IMR-90 (cell line): ENCODE results near the gene AHNAK. TPM values are rescaled to one million over a fixed set of nuclear protein-coding genes. Genes with fewer than 3 reads are reported as not detected.

ENCODE experiments used
- ATAC-seq: fragments of 200-7000 bp; cut with Tn5 transposase; 2 replicates; pipeline ENCODE4 v1.9.1; 2020; ENCODE audit warnings: low read depth, mild to moderate bottlenecking, moderate library complexity
- BruUV-seq: library from RNA; stranded (reverse); fragments of 400-500 nt; replicated peaks from 2 replicates; lab custom pipeline; 2021; lab: Mats Ljungman, UMichigan
- CTCF ChIA-PET: fragments of 300-600 bp; formaldehyde crosslinking; extraction: SDS; loops from one replicate; lab custom pipeline; 2021; ENCODE audit warnings: antibody characterized with exemption; lab: Yijun Ruan, JAX
- POLR2A ChIA-PET: fragments of 300-600 bp; sonication (Branson Sonifier 250); formaldehyde crosslinking; loops from one replicate; lab custom pipeline; 2022; ENCODE audit warnings: antibody characterized with exemption; ENCODE audit not compliant: unreplicated experiment; lab: Charles Lee
- DNase-seq: peaks from one replicate; pipeline ENCODE4 v3.0.0; 2013
- H2AFZ ChIP-seq: replicated peaks from 2 replicates; pipeline ENCODE3; 2013; ENCODE audit warnings: low read length, mild to moderate bottlenecking; ENCODE audit not compliant: poor library complexity
- H2AK5ac ChIP-seq: 2 replicates; pipeline ENCODE4 v1.6.1; 2013; ENCODE audit warnings: low read depth, low read length, inconsistent platforms
- H2AK9ac ChIP-seq: replicated peaks from 2 replicates; pipeline ENCODE3; 2013; ENCODE audit warnings: mild to moderate bottlenecking, low read depth, low read length, moderate library complexity; ENCODE audit not compliant: poor library complexity
- H2BK120ac ChIP-seq: 2 replicates; pipeline ENCODE4 v1.6.1; 2013; ENCODE audit warnings: low read depth, low read length, inconsistent platforms
- H2BK15ac ChIP-seq: 3 replicates; pipeline ENCODE4 v1.6.1; 2013; ENCODE audit warnings: low read depth, low read length, inconsistent platforms
- H2BK20ac ChIP-seq: 2 replicates; pipeline ENCODE4 v1.6.1; 2013; ENCODE audit warnings: low read depth, mild to moderate bottlenecking, inconsistent platforms, low read length, moderate library complexity
- H2BK5ac ChIP-seq: 2 replicates; pipeline ENCODE4 v1.6.1; 2013; ENCODE audit warnings: mild to moderate bottlenecking, low read depth, low read length, inconsistent platforms; ENCODE audit not compliant: poor library complexity, severe bottlenecking
- H3K14ac ChIP-seq: replicated peaks from 2 replicates; pipeline ENCODE4 v1.6.1; 2013; ENCODE audit warnings: low read depth, low read length, inconsistent platforms
- H3K18ac ChIP-seq: 2 replicates; pipeline ENCODE4 v1.6.1; 2013; ENCODE audit warnings: low read depth, low read length, control low read depth
- H3K23ac ChIP-seq: 2 replicates; pipeline ENCODE4 v1.6.1; 2013; ENCODE audit warnings: low read depth, low read length, inconsistent platforms
- H3K27ac ChIP-seq: 2 replicates; pipeline ENCODE4 v1.5.1; 2013; ENCODE audit warnings: mild to moderate bottlenecking, control low read depth, low read length; ENCODE audit not compliant: insufficient read depth
- H3K27me3 ChIP-seq: 2 replicates; pipeline ENCODE4 v1.6.1; 2013; ENCODE audit warnings: low read length; ENCODE audit not compliant: control insufficient read depth, insufficient read depth
- H3K36me3 ChIP-seq: 2 replicates; pipeline ENCODE4 v1.6.1; 2013; ENCODE audit warnings: low read length, mixed read lengths; ENCODE audit not compliant: control insufficient read depth, insufficient read depth
- H3K4ac ChIP-seq: 2 replicates; pipeline ENCODE4 v1.6.1; 2013; ENCODE audit warnings: low read depth, low read length, inconsistent platforms
- H3K4me1 ChIP-seq: 2 replicates; pipeline ENCODE4 v1.6.1; 2013; ENCODE audit warnings: low read length, mixed read lengths; ENCODE audit not compliant: control insufficient read depth, insufficient read depth
- H3K4me2 ChIP-seq: 2 replicates; pipeline ENCODE4 v1.6.1; 2013; ENCODE audit warnings: low read depth, mild to moderate bottlenecking, control low read depth, low read length, moderate library complexity
- H3K4me3 ChIP-seq: 2 replicates; pipeline ENCODE4 v1.5.1; 2013; ENCODE audit warnings: low read depth, mild to moderate bottlenecking, control low read depth, low read length, moderate library complexity; ENCODE audit not compliant: insufficient read depth
- H3K56ac ChIP-seq: 2 replicates; pipeline ENCODE4 v1.6.1; 2013; ENCODE audit warnings: low read length, inconsistent platforms; ENCODE audit not compliant: insufficient read depth; ENCODE audit errors: extremely low read depth
- H3K79me1 ChIP-seq, 2 experiments: 2 replicates each; pipeline ENCODE4 v1.6.1; 2013; ENCODE audit warnings: low read length in 2 of 2, inconsistent platforms in 1 of 2, low read depth in 1 of 2
- H3K9ac ChIP-seq: 2 replicates; pipeline ENCODE4 v1.6.1; 2013; ENCODE audit warnings: low read depth, low read length, control low read depth
- H3K9me1 ChIP-seq: 2 replicates; pipeline ENCODE4 v1.6.1; 2013; ENCODE audit warnings: low read length, inconsistent platforms; ENCODE audit not compliant: insufficient read depth
- H3K9me3 ChIP-seq: 2 replicates; pipeline ENCODE4 v1.6.1; 2013; ENCODE audit warnings: low read length; ENCODE audit not compliant: control insufficient read depth, insufficient read depth
- H4K20me1 ChIP-seq: 2 replicates; pipeline ENCODE4 v1.6.1; 2013; ENCODE audit warnings: low read length, inconsistent platforms; ENCODE audit not compliant: insufficient read depth
- H4K5ac ChIP-seq: 2 replicates; pipeline ENCODE4 v1.6.1; 2013; ENCODE audit warnings: mild to moderate bottlenecking, low read depth, low read length, control low read depth
- H4K8ac ChIP-seq, 2 experiments: 2 replicates each; pipeline ENCODE4 v1.6.1; 2013; ENCODE audit warnings: low read depth in 2 of 2, low read length in 2 of 2, control low read depth in 1 of 2, inconsistent platforms in 1 of 2
- H4K91ac ChIP-seq: 2 replicates; pipeline ENCODE4 v1.6.1; 2013; ENCODE audit warnings: low read depth, low read length, inconsistent platforms; ENCODE audit not compliant: insufficient read depth
- BHLHE40 ChIP-seq: fragments of 150-350 bp; IDR thresholded peaks from 2 replicates; pipeline ENCODE4 v1.6.1; 2016; ENCODE audit warnings: mild to moderate bottlenecking, low read depth, low read length
- CEBPB ChIP-seq: IDR thresholded peaks from 2 replicates; pipeline ENCODE4 v1.6.1; 2012; ENCODE audit warnings: low read depth, low read length, improper control_type of control experiment
- CHD1 ChIP-seq: IDR thresholded peaks from 2 replicates; pipeline ENCODE4 v1.6.1; 2012; ENCODE audit warnings: low read depth, low read length, improper control_type of control experiment
- ELK1 ChIP-seq: fragments of 150-350 bp; IDR thresholded peaks from 2 replicates; pipeline ENCODE4 v1.6.1; 2016; ENCODE audit warnings: low read depth, mild to moderate bottlenecking, low read length, moderate library complexity, borderline replicate concordance
- FOS ChIP-seq: fragments of 150-350 bp; IDR thresholded peaks from 2 replicates; pipeline ENCODE4 v1.6.1; 2016; ENCODE audit warnings: low read depth, low read length
- MAFK ChIP-seq: IDR thresholded peaks from 2 replicates; pipeline ENCODE4 v1.6.1; 2012; ENCODE audit warnings: low read depth, low read length, improper control_type of control experiment
- MAZ ChIP-seq: IDR thresholded peaks from 2 replicates; pipeline ENCODE4 v1.6.1; 2012; ENCODE audit warnings: low read depth, mild to moderate bottlenecking, low read length, improper control_type of control experiment, moderate library complexity, borderline replicate concordance
- MXI1 ChIP-seq: IDR thresholded peaks from 2 replicates; pipeline ENCODE4 v1.6.1; 2012; ENCODE audit warnings: low read depth, mild to moderate bottlenecking, low read length, moderate library complexity, borderline replicate concordance
- NFE2L2 ChIP-seq: fragments of 150-350 bp; IDR thresholded peaks from 2 replicates; pipeline ENCODE4 v1.6.1; 2016; ENCODE audit warnings: low read depth, mild to moderate bottlenecking, low read length
- POLR2A ChIP-seq: IDR thresholded peaks from 2 replicates; pipeline ENCODE4 v1.6.1; 2012; ENCODE audit warnings: mild to moderate bottlenecking, low read depth, low read length
- RAD21 ChIP-seq: IDR thresholded peaks from 2 replicates; pipeline ENCODE4 v1.6.1; 2012; ENCODE audit warnings: low read length, improper control_type of control experiment
- RCOR1 ChIP-seq: IDR thresholded peaks from 2 replicates; pipeline ENCODE4 v1.6.1; 2012; ENCODE audit warnings: mild to moderate bottlenecking, low read length, improper control_type of control experiment; ENCODE audit not compliant: insufficient replicate concordance
- RFX5 ChIP-seq: IDR thresholded peaks from 2 replicates; pipeline ENCODE4 v1.8.0; 2012; ENCODE audit warnings: low read depth, mild to moderate bottlenecking, low read length, moderate library complexity
- SMC3 ChIP-seq: fragments of 150-350 bp; IDR thresholded peaks from 2 replicates; pipeline ENCODE4 v1.6.1; 2016; ENCODE audit warnings: low read depth, mild to moderate bottlenecking, antibody characterized with exemption, low read length, moderate library complexity
- WGBS, 2 experiments: methylation state at CpG; one replicate each; pipeline versions ENCODE4 v1.1.5 to v1.1.7; 2013; ENCODE audit warnings: missing lambda C conversion rate in 2 of 2; ENCODE audit not compliant: insufficient read length in 1 of 2; ENCODE audit errors: extremely low coverage in 2 of 2; 5-methylcytosine and 5-hydroxymethylcytosine counted together
- dilution Hi-C: fragments of 300-500 bp; cut with HindIII; formaldehyde crosslinking; loops from one replicate; pipeline ENCODE4 v1.14.3; 2018; ENCODE audit warnings: low sequenced_read_pairs; ENCODE audit not compliant: unreplicated experiment
- in situ Hi-C: fragments of 300-500 bp; cut with MboI; formaldehyde crosslinking; loops from 3 replicates; pipeline ENCODE4 v1.14.3; 2019; ENCODE audit warnings: low sequenced_read_pairs, inconsistent platforms, mixed read lengths
- intact Hi-C: fragments of 100-400 bp; cut with micrococcal nuclease; formaldehyde crosslinking; loops from 2 replicates; pipeline ENCODE4 v1.10.0; 2022
- polyA plus RNA-seq, 3 experiments: library from polyadenylated mRNA; depleted of rRNA; stranded (reverse); fragments of >200 nt; gene quantifications; 2 replicates each; pipeline ENCODE4 v1.2.3, GENCODE V29; 2012; ENCODE audit warnings: low replicate concordance in 1 of 3
- total RNA-seq: library from RNA; depleted of rRNA; stranded (reverse); fragments of >200 nt; gene quantifications from 2 replicates; pipeline ENCODE4 v1.2.3, GENCODE V29; 2012
- TF ChIP-seq, protein P1 (sequence below): conservative IDR thresholded peaks from 2 replicates; pipeline ENCODE4 v1.5.1; 2012; ENCODE audit warnings: mild to moderate bottlenecking, low read depth, low read length, improper control_type of control experiment

The AHNAK gene
- total and polyA plus RNA-seq, 2 of the 4 experiments (the other 2 are of a cell fraction), result 95.1 to 695 TPM

DNA sequence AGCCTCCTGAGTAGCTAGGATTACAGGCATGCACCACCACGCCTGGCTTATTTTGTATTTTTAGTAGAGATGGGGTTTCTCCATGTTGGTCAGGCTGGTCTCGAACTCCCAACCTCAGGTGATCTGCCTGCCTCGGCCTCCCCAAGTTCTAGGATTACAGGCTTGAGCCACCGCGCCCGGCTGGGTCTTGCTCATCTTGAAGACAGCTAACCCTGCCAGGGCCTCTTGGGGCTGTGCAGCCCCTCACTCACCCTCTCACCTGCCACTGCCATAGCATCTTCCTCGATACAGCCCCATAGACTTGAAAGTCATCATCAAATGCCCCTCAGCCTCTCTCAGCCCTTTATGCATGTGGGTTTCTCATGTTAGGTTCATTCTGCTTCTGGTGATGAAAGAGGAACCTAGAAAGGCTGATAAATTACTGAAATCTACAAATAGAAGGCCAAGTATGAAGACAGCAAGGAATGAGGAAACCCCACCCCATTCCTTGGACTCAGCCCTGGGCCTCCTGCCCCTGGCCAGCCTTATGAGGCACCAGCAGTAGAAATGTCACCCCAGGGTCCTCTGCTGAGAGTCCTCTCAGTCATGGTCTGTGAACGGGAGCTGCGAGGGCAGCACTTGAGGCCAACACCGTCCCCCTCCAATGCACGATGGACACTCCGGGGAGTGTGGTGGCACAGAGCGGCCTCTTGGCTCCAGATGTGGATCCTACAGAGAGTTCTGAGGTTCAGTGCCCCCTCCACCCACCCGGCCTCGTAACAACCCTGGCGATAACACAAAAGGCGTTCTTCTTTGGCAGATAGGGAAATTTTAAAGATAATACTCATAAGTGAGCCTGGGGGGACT is 103.0 kb downstream of the AHNAK start:
- no peaks in the 10 kb centered on the region for H3K36me3 ChIP-seq
- H3K27me3 ChIP-seq, result no peaks in the 10 kb centered on the region
- peak overlapping the region; percentile 40 for H4K5ac ChIP-seq
- DNase-seq, result no peak
- no TSS peak for BruUV-seq
- dilution Hi-C loops, result no loop called here
- CTCF ChIA-PET, result no interaction called here
- peak overlapping the region; percentile 59 for H3K23ac ChIP-seq
- H3K4me2 ChIP-seq, result peak overlapping the region; percentile 68
- peak overlapping the region; percentile 91 for H2BK120ac ChIP-seq
- no peaks in the 10 kb centered on the region for H4K20me1 ChIP-seq
- peak overlapping the region; percentile 93 for H2AFZ ChIP-seq
- peaks cover 20% of the 10 kb centered on the region for H3K9me1 ChIP-seq
- H2BK15ac ChIP-seq, result peak overlapping the region; percentile 73; the same call in 2 of the 3 replicates
- peak overlapping the region; percentile 59 for H3K9ac ChIP-seq
- intact Hi-C loops, result no loop called here
- peaks cover 0 to 28% of the 10 kb centered on the region in 2 experiments; a peak in 3 of 4 replicates for H3K79me1 ChIP-seq
- peak overlapping the region; percentile 32 for H2BK20ac ChIP-seq
- H3K14ac ChIP-seq, result peak overlapping the region; percentile 86
- H3K4ac ChIP-seq, result peak overlapping the region; percentile 91
- 100% methylated on average over 1 of the region's 17 CpGs; no CpG with 5 or more reads in 1 of the 2 experiments for WGBS, 2 experiments
- H3K4me1 ChIP-seq, result peaks cover 25% of the 10 kb centered on the region
- peak overlapping the region; percentile 80 for H3K18ac ChIP-seq
- POLR2A ChIA-PET, result interaction anchor here (0.6 kb wide), 1 partner anchor 15 kb away, joined by 3 read pairs; no protein-coding TSS in a partner anchor
- ATAC-seq, result no peak
- H3K9me3 ChIP-seq, result no peaks in the 10 kb centered on the region
- peak overlapping the region; percentile 94 for H2AK5ac ChIP-seq
- peak overlapping the region; percentile 90 for H4K91ac ChIP-seq
- in situ Hi-C loops, result no loop called here
- no peak overlapping the region for H3K4me3 ChIP-seq
- H3K56ac ChIP-seq, result peak overlapping the region; percentile 63
- H2AK9ac ChIP-seq, result peak overlapping the region; percentile 94
- H3K27ac ChIP-seq, result peak overlapping the region; percentile 76
- peak overlapping the region; percentile 80 to 95 for H4K8ac ChIP-seq
- peak overlapping the region; percentile 35 for H2BK5ac ChIP-seq
- TF ChIP-seq MAFK, result no peak
- TF ChIP-seq BHLHE40, result no peak
- no peak for TF ChIP-seq FOS
- no peak for TF ChIP-seq RAD21
- no peak for TF ChIP-seq POLR2A
- TF ChIP-seq ELK1, result no peak
- TF ChIP-seq, protein P1, sequence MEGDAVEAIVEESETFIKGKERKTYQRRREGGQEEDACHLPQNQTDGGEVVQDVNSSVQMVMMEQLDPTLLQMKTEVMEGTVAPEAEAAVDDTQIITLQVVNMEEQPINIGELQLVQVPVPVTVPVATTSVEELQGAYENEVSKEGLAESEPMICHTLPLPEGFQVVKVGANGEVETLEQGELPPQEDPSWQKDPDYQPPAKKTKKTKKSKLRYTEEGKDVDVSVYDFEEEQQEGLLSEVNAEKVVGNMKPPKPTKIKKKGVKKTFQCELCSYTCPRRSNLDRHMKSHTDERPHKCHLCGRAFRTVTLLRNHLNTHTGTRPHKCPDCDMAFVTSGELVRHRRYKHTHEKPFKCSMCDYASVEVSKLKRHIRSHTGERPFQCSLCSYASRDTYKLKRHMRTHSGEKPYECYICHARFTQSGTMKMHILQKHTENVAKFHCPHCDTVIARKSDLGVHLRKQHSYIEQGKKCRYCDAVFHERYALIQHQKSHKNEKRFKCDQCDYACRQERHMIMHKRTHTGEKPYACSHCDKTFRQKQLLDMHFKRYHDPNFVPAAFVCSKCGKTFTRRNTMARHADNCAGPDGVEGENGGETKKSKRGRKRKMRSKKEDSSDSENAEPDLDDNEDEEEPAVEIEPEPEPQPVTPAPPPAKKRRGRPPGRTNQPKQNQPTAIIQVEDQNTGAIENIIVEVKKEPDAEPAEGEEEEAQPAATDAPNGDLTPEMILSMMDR, result no peak
- no peak for TF ChIP-seq CHD1
- TF ChIP-seq MAZ, result no peak
- TF ChIP-seq SMC3, result no peak
- TF ChIP-seq NFE2L2, result no peak
- no peak for TF ChIP-seq RFX5
- TF ChIP-seq MXI1, result no peak
- TF ChIP-seq RCOR1, result no peak
- no peak for TF ChIP-seq CEBPB
